Lung microvascular endothelial cell (primary cell): ENCODE data around the gene CACNB4. TPM values are rescaled to one million over a fixed set of nuclear protein-coding genes. Genes with fewer than 3 reads are reported as not detected.
"Not testable (repeated sequence)": the region's sequence is repeated elsewhere in the genome, so short reads cannot be mapped to it uniquely, and the experiment has no call there.

ENCODE experiments used
- DNase-seq, 2 donors: peaks; one replicate each; pipeline versions ENCODE4 v3.0.0 to v3.0.0-alpha.2; 2010; ENCODE audit warnings: low read depth in 2 of 2
- total RNA-seq: library from RNA; depleted of rRNA; stranded (reverse); fragments of >200 nt; gene quantifications from 2 replicates; pipeline ENCODE4 v1.2.1, GENCODE V29; 2014

CACNB4 gene
- total RNA-seq, 1 donor from 2014 or later: under 0.01 TPM

- DNase-seq: peak; percentile 97 to 98
Measured at GRCh38 chr2:151828143-151828889, 270.5 kb downstream of the CACNB4 start, which contains the start of gene ARL5A. Gene ARL5A (minus strand): TSS chr2:151828421. CDS start chr2:151828176, 245 bp downstream.

- peak; percentile 37 to 53 for DNase-seq
Measured at GRCh38 chr2:151827564-151828142, 271.2 kb downstream of the CACNB4 start.

GRCh38 chr2:151826737-151827157 lies 272.1 kb downstream of the CACNB4 start:
- peak; percentile 37 to 38 for DNase-seq

GRCh38 chr2:151824886-151825285 lies 274.0 kb downstream of the CACNB4 start:
- DNase-seq: peak; percentile 32 to 56

GRCh38 chr2:151823651-151824050 lies 275.2 kb downstream of the CACNB4 start:
- peak in 1 of 2 donors; percentile 12 for DNase-seq

GRCh38 chr2:151819920-151820319 lies 278.9 kb downstream of the CACNB4 start:
- no peak for DNase-seq

- peak in 1 of 2 donors; percentile 55 for DNase-seq
Measured at GRCh38 chr2:151817929-151818328, 280.9 kb downstream of the CACNB4 start.

- DNase-seq: no peak
Measured at GRCh38 chr2:151816843-151817242, 282.0 kb downstream of the CACNB4 start.

GRCh38 chr2:151815821-151816489 lies 282.9 kb downstream of the CACNB4 start:
- DNase-seq: no peak

- DNase-seq: no peak
Measured at GRCh38 chr2:151810489-151810888, 288.4 kb downstream of the CACNB4 start.

- DNase-seq: no peak
Measured at GRCh38 chr2:151809073-151809383, 289.8 kb downstream of the CACNB4 start.

GRCh38 chr2:151808258-151809072 lies 290.4 kb downstream of the CACNB4 start:
- peak; percentile 41 to 50 for DNase-seq

- DNase-seq: peak in 1 of 2 donors; percentile 9
Measured at GRCh38 chr2:151805961-151806360, 292.9 kb downstream of the CACNB4 start.

- DNase-seq: no peak
Measured at GRCh38 chr2:151805343-151805742, 293.5 kb downstream of the CACNB4 start.

GRCh38 chr2:151803811-151804210 lies 295.0 kb downstream of the CACNB4 start:
- no peak for DNase-seq

- no peak for DNase-seq
Measured at GRCh38 chr2:151802315-151802714, 296.5 kb downstream of the CACNB4 start.

GRCh38 chr2:151799886-151800292 lies 299.0 kb downstream of the CACNB4 start:
- DNase-seq: no peak

GRCh38 chr2:151796774-151797173 lies 302.1 kb downstream of the CACNB4 start:
- DNase-seq: peak in 1 of 2 donors; percentile 32

GRCh38 chr2:151795646-151796240 lies 303.1 kb downstream of the CACNB4 start:
- DNase-seq: no peak

- not testable (repeated sequence) for DNase-seq
Measured at GRCh38 chr2:151794422-151794821, 304.4 kb downstream of the CACNB4 start.

GRCh38 chr2:151793123-151793522 lies 305.7 kb downstream of the CACNB4 start:
- no peak for DNase-seq
